Tibial nerve (tissue), 4 donors: ENCODE results near the gene CFAP99. TPM values are rescaled to one million over a fixed set of nuclear protein-coding genes. Genes with fewer than 3 reads are reported as not detected.
A peak's percentile ranks its signal among the peaks of the same experiment; 100 is the strongest.
"Not testable (repeated sequence)": the region's sequence is repeated elsewhere in the genome, so short reads cannot be mapped to it uniquely, and the experiment has no call there.

Experiments used
- DNase-seq, 2 donors: peaks; one replicate each; pipeline ENCODE4 v3.0.0-alpha.2; 2019; ENCODE audit warnings: low spot score in 2 of 2
- H3K27ac ChIP-seq, 4 donors: fragments of 200-600 bp; sonication (generic) in 3 of 4; one replicate each; pipeline ENCODE4 v1.5.1; 2017 to 2019; ENCODE audit warnings: mild to moderate bottlenecking in 1 of 4
- H3K27me3 ChIP-seq, 2 donors: fragments of 200-600 bp; sonication (generic) in 1 of 2; one replicate each; pipeline versions ENCODE4 v1.5.1 to v1.6.0; 2017 to 2019
- H3K36me3 ChIP-seq, 3 donors: fragments of 200-600 bp; sonication (generic); one replicate each; pipeline ENCODE4 v1.5.1; 2018 to 2019
- H3K4me1 ChIP-seq, 4 donors: fragments of 200-600 bp; sonication (generic) in 3 of 4; one replicate each; pipeline ENCODE4 v1.5.1; 2017 to 2019
- H3K4me3 ChIP-seq, 4 donors: fragments of 200-600 bp; sonication (generic) in 3 of 4; one replicate each; pipeline ENCODE4 v1.5.1; 2017 to 2019; ENCODE audit warnings: mild to moderate bottlenecking in 1 of 4, moderate library complexity in 1 of 4
- H3K9me3 ChIP-seq, 4 donors: fragments of 200-600 bp; sonication (generic) in 3 of 4; one replicate each; pipeline ENCODE4 v1.5.1; 2017 to 2019
- EP300 ChIP-seq, 2 donors: sonication (generic); formaldehyde crosslinking; IDR thresholded peaks; one replicate each; pipeline ENCODE4 v1.6.1; 2017; ENCODE audit warnings: antibody characterized with exemption in 2 of 2, mild to moderate bottlenecking in 1 of 2
- POLR2A ChIP-seq, 2 donors: fragments of 450-650 bp; IDR thresholded peaks; one replicate each; pipeline ENCODE4 v1.6.1; 2017; ENCODE audit warnings: antibody characterized with exemption in 2 of 2, mild to moderate bottlenecking in 2 of 2, moderate library complexity in 2 of 2
- WGBS, 2 donors: methylation state at CpG; one replicate each; pipeline ENCODE4 v1.1.5; 2018; 5-methylcytosine and 5-hydroxymethylcytosine counted together
- total RNA-seq, 4 donors: library from RNA; depleted of rRNA; stranded (reverse); fragments of >200 nt; gene quantifications; one replicate each; pipeline ENCODE4 v1.1.0, GENCODE V29; 2016
- TF ChIP-seq, protein P1 (sequence below), 5 experiments: fragments of 200-600 bp in 3 of 5; fragments of 450-650 bp in 2 of 5; sonication (generic) in 3 of 5; IDR thresholded peaks; one replicate each; pipeline ENCODE4 v1.5.1; 2016 to 2019; ENCODE audit warnings: antibody characterized with exemption in 5 of 5, mild to moderate bottlenecking in 3 of 5, moderate library complexity in 2 of 5

CFAP99 gene
- total RNA-seq, 4 donors from 2014 or later = not detected

GRCh38 chr4:2461246-2461960 lies 42.6 kb downstream of the CFAP99 start:
- no peak overlapping the region for H3K27ac ChIP-seq
- no peak for DNase-seq
- peaks cover 0 to 13% (median 7%) of the 10 kb centered on the region in 4 donors for H3K4me1 ChIP-seq
- H3K4me3 ChIP-seq = no peak overlapping the region
- TF ChIP-seq EP300 (IDR thresholded peaks at IDR 0.05) = no peak
- TF ChIP-seq POLR2A (IDR thresholded peaks at IDR 0.05) = no peak
- TF ChIP-seq, protein P1, sequence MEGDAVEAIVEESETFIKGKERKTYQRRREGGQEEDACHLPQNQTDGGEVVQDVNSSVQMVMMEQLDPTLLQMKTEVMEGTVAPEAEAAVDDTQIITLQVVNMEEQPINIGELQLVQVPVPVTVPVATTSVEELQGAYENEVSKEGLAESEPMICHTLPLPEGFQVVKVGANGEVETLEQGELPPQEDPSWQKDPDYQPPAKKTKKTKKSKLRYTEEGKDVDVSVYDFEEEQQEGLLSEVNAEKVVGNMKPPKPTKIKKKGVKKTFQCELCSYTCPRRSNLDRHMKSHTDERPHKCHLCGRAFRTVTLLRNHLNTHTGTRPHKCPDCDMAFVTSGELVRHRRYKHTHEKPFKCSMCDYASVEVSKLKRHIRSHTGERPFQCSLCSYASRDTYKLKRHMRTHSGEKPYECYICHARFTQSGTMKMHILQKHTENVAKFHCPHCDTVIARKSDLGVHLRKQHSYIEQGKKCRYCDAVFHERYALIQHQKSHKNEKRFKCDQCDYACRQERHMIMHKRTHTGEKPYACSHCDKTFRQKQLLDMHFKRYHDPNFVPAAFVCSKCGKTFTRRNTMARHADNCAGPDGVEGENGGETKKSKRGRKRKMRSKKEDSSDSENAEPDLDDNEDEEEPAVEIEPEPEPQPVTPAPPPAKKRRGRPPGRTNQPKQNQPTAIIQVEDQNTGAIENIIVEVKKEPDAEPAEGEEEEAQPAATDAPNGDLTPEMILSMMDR (IDR thresholded peaks at IDR 0.05) = no peak
- no peaks in the 10 kb centered on the region for H3K27me3 ChIP-seq
- WGBS, 2 donors = 87 to 93% methylated on average over 14 to 15 of the region's 15 CpGs
- H3K9me3 ChIP-seq = no peaks in the 10 kb centered on the region
- H3K36me3 ChIP-seq = no peaks in the 10 kb centered on the region

GRCh38 chr4:2462218-2462991 lies 43.6 kb downstream of the CFAP99 start:
- peak; percentile 10 to 25 for DNase-seq
- 7 to 9% methylated on average over 68 to 85 of the region's 99 CpGs for WGBS, 2 donors
- peak overlapping the region in 2 of 4 donors; percentile 34 to 61 for H3K27ac ChIP-seq

DNA sequence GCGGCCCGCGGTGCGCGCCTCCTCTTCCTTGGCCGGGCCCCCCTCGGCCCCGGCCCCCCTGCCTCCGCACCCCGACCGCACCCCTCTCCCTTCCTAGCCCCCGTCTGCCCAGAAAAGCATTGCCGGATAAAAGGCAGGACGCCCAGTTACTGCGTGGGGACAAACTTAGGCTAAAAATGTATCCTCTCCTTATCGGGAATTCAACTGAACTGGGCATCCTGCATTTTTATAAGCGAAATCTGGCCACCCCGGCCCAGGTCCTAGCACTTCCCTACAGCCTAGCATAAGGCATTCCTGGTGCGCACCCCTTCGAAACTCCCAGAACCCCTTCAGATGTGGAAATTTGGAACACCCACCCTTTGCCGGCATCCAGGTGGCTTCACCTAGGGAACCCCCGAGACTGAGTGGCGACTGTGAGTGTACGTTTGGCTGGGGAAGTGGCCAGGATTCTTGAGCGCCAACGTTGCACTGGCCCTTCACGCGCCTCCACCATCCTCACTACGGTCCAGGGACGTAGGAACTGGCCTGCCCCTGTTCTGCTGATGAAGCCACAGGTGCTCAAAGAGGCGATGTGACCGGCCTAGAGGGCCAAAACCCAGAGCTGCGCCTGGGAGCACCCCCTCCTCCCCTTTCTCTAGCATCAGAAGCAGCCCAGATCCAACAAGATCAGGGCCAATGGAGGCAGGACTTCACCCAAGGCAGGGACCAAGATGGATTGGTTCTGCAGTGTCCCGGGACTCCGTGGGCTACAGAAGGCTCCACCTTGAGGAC lies 44.4 kb downstream of the CFAP99 start:
- TF ChIP-seq EP300 (IDR thresholded peaks at IDR 0.05) = no peak
- TF ChIP-seq, protein P1 (IDR thresholded peaks at IDR 0.05) = no peak
- no peak for TF ChIP-seq POLR2A (IDR thresholded peaks at IDR 0.05)
- no peaks in the 10 kb centered on the region for H3K27me3 ChIP-seq
- WGBS, 2 donors = 42 to 69% methylated on average over 20 to 24 of the region's 35 CpGs
- peaks cover 0 to 23% (median 12%) of the 10 kb centered on the region in 4 donors for H3K4me1 ChIP-seq
- no peaks in the 10 kb centered on the region for H3K9me3 ChIP-seq
- peak overlapping the region; percentile 17 to 66 (median 46) for H3K4me3 ChIP-seq
- no peaks in the 10 kb centered on the region for H3K36me3 ChIP-seq
- H3K27ac ChIP-seq = peak overlapping the region in 1 of 4 donors; percentile 61
- DNase-seq = no peak

More at GRCh38 chr4:2462218-2462991, 43.6 kb downstream of the CFAP99 start:
- Histone ChIP-seq H3K27me3 (no peaks in the 10 kb centered on the region), H3K36me3 (no peaks in the 10 kb centered on the region), H3K4me1 (peaks cover 0 to 16% (median 9%) of the 10 kb centered on the region in 4 donors), H3K9me3 (no peaks in the 10 kb centered on the region), H3K4me3 (peak overlapping the region; percentile 24 to 66 (median 46))
- TF ChIP-seq, protein P1 (IDR thresholded peaks at IDR 0.05) = peak; percentile 53 to 79 (median 74)
- TF ChIP-seq POLR2A (IDR thresholded peaks at IDR 0.05) = no peak

DNA sequence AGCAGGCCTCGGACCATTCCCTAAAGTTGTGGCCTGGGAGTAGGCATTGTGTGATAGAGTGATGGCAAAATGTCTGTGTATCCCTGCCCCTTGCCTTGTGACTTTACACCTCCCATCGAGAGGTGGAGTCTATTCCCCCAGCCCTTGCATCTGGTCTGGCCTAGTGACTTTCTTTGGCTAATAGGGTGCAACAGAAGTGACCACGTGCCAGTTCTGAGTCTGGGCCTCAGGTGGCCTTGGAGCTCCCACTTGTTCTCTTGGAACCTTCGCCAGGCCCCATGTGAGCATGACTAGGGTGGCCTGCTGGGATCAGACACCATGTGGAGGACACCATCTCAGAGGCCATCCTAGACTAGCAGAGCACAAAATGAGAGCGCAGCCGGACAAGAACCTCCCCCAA lies 46.3 kb downstream of the CFAP99 start:
- peaks cover under 1 to 28% (median 14%) of the 10 kb centered on the region in 4 donors for H3K4me1 ChIP-seq
- DNase-seq = no peak
- H3K27ac ChIP-seq = no peak overlapping the region
- no peaks in the 10 kb centered on the region for H3K27me3 ChIP-seq
- 85 to 89% methylated on average over 6 of the region's 6 CpGs for WGBS, 2 donors
- no peaks in the 10 kb centered on the region for H3K9me3 ChIP-seq
- H3K4me3 ChIP-seq = no peak overlapping the region
- no peaks in the 10 kb centered on the region for H3K36me3 ChIP-seq
- TF ChIP-seq, protein P1 (IDR thresholded peaks at IDR 0.05) = no peak
- TF ChIP-seq EP300 (IDR thresholded peaks at IDR 0.05) (no peak), POLR2A (IDR thresholded peaks at IDR 0.05) (no peak)

DNA sequence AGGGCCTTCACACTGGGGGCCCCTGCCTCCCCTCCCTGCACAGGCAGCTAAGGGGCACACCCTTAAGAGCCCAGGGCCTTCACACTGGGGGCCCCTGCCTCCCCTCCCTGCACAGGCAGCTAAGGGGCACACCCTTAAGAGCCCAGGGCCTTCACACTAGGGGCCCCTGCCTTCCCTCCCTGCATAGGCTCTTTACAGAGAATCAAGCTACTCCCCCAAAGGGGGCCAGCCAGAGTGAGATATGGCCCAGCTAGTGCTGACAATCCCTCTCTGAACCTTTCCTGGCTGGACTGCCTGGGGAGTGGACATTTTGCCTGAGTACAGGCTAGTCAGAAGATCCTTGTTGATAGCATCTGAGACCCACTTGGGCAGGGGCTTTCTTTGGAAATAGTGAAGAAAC lies 46.8 kb downstream of the CFAP99 start:
- H3K9me3 ChIP-seq, H3K27me3 ChIP-seq, H3K27ac ChIP-seq, H3K4me3 ChIP-seq, DNase-seq, H3K36me3 ChIP-seq: not testable (repeated sequence)
- peaks cover 3 to 33% (median 19%) of the 10 kb centered on the region in 4 donors for H3K4me1 ChIP-seq
